ENCODE data around the gene KRT84. TPM values are rescaled to one million over a fixed set of nuclear protein-coding genes. Genes with fewer than 3 reads are reported as not detected.

Gene KRT84
- total RNA-seq, 5 donors from 2014 or later (not counting 1 experiment from before 2014, with no cell fraction given), result not detected

- no peaks in the 10 kb centered on the region for H3K4me1 Mint-ChIP-seq
- no peak overlapping the region for H3K27ac ChIP-seq (ENCODE audit: low read length)
- H3K27me3 Mint-ChIP-seq, result peaks cover 9 to 18% of the 10 kb centered on the region in 2 donors
- no peaks in the 10 kb centered on the region for H3K36me3 Mint-ChIP-seq
- no peaks in the 10 kb centered on the region for H3K36me3 ChIP-seq (ENCODE audit: control insufficient read depth in 2 of 2, extremely low read depth in 1 of 2, insufficient read depth in 1 of 2, low read length in 1 of 2)
- ChIA-PET CTCF (no interaction called here), POLR2A (interaction anchor here in 1 of 2 donors (0.7 kb wide), 1 partner anchor 96 kb away, joined by 3 read pairs; no protein-coding TSS in a partner anchor)
- H3K4me3 Mint-ChIP-seq, result no peak overlapping the region
- H3K4me1 ChIP-seq (ENCODE audit: control insufficient read depth in 1 of 2, extremely low read depth in 1 of 2, insufficient read depth in 2 of 2, low read length in 2 of 2), result no peaks in the 10 kb centered on the region
- no peak overlapping the region for H3K27ac Mint-ChIP-seq
- DNase-seq, result no peak
- H3K9me3 Mint-ChIP-seq, result no peaks in the 10 kb centered on the region
- no CpG with 5 or more reads among the region's 3 CpGs for WGBS (ENCODE audit: insufficient coverage)
- no peak overlapping the region for H3K4me3 ChIP-seq (ENCODE audit: control insufficient read depth in 1 of 2, extremely low read depth in 1 of 2, low read length in 1 of 2)
- no peaks in the 10 kb centered on the region for H3K9me3 ChIP-seq
- no peak for ATAC-seq (replicated peaks in 1 of 4)
- peaks cover 0 to 27% of the 10 kb centered on the region in 2 experiments for H3K27me3 ChIP-seq (replicated peaks in 1 of 2; ENCODE audit: control insufficient read depth in 2 of 2, extremely low read depth in 1 of 2, insufficient read depth in 2 of 2, low read length in 1 of 2)
Measured at GRCh38 chr12:52404951-52405350, 19.5 kb upstream of the KRT84 start.

DNA sequence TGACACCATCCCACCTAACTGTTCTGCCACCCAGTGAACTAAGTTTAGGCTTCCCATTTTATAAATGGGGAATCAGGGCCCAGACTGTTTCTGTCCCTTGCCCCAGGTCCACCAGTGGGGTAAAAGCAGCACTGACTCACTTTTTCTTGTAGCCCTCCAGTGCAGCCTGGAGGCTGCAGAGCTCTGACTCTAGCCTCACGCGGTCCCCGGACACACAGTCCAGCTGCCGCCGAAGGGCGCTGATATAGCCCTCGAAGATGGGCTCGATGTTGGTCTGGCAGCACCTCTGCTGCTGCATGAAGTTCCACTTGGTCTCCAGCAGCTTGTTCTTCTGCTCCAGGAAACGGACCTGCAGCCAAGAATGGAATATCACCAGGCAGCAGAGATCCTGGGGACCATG, 18.1 kb upstream of the KRT84 start:
- Histone ChIP-seq H3K4me1 (ENCODE audit: control insufficient read depth in 1 of 2, extremely low read depth in 1 of 2, insufficient read depth in 2 of 2, low read length in 2 of 2) (no peaks in the 10 kb centered on the region), H3K27ac (ENCODE audit: low read length) (no peak overlapping the region), H3K4me3 (ENCODE audit: control insufficient read depth in 1 of 2, extremely low read depth in 1 of 2, low read length in 1 of 2) (no peak overlapping the region), H3K36me3 (ENCODE audit: control insufficient read depth in 2 of 2, extremely low read depth in 1 of 2, insufficient read depth in 1 of 2, low read length in 1 of 2) (no peaks in the 10 kb centered on the region), H3K27me3 (replicated peaks in 1 of 2; ENCODE audit: control insufficient read depth in 2 of 2, extremely low read depth in 1 of 2, insufficient read depth in 2 of 2, low read length in 1 of 2) (peaks cover 0 to 38% of the 10 kb centered on the region in 2 experiments), H3K9me3 (no peaks in the 10 kb centered on the region)
- Mint-ChIP-seq H3K27ac (no peak overlapping the region), H3K4me3 (no peak overlapping the region), H3K9me3 (no peaks in the 10 kb centered on the region), H3K36me3 (no peaks in the 10 kb centered on the region), H3K27me3 (peaks cover 11 to 19% of the 10 kb centered on the region in 2 donors), H3K4me1 (no peaks in the 10 kb centered on the region)
- WGBS (ENCODE audit: insufficient coverage), result 90% methylated on average over 9 of the region's 9 CpGs
- ATAC-seq (replicated peaks in 1 of 4) (no peak), DNase-seq (no peak)
- POLR2A ChIA-PET, result no interaction called here
- CTCF ChIA-PET, result interaction anchor here in 1 of 2 donors (0.7 kb wide), 1 partner anchor 27 kb away, joined by 3 read pairs; no protein-coding TSS in a partner anchor

- no peak overlapping the region for H3K4me3 ChIP-seq (ENCODE audit: control insufficient read depth in 1 of 2, extremely low read depth in 1 of 2, low read length in 1 of 2)
- H3K9me3 ChIP-seq, result no peaks in the 10 kb centered on the region
- ATAC-seq (replicated peaks in 1 of 4) (no peak), DNase-seq (no peak)
- WGBS (ENCODE audit: insufficient coverage), result 27% methylated on average over 1 of the region's 3 CpGs
- no peaks in the 10 kb centered on the region for H3K4me1 ChIP-seq (ENCODE audit: control insufficient read depth in 1 of 2, extremely low read depth in 1 of 2, insufficient read depth in 2 of 2, low read length in 2 of 2)
- Mint-ChIP-seq H3K4me3 (no peak overlapping the region), H3K36me3 (no peaks in the 10 kb centered on the region), H3K27me3 (peaks cover 9 to 17% of the 10 kb centered on the region in 2 donors), H3K9me3 (no peaks in the 10 kb centered on the region), H3K4me1 (no peaks in the 10 kb centered on the region), H3K27ac (no peak overlapping the region)
- peaks cover 0 to 37% of the 10 kb centered on the region in 2 experiments for H3K27me3 ChIP-seq (replicated peaks in 1 of 2; ENCODE audit: control insufficient read depth in 2 of 2, extremely low read depth in 1 of 2, insufficient read depth in 2 of 2, low read length in 1 of 2)
- H3K27ac ChIP-seq (ENCODE audit: low read length), result no peak overlapping the region
- CTCF ChIA-PET, result interaction anchor here in 1 of 2 donors (0.7 kb wide), 1 partner anchor 27 kb away, joined by 3 read pairs; no protein-coding TSS in a partner anchor
- POLR2A ChIA-PET, result no interaction called here
- no peaks in the 10 kb centered on the region for H3K36me3 ChIP-seq (ENCODE audit: control insufficient read depth in 2 of 2, extremely low read depth in 1 of 2, insufficient read depth in 1 of 2, low read length in 1 of 2)
Measured at GRCh38 chr12:52402873-52403540, 17.6 kb upstream of the KRT84 start.

DNA sequence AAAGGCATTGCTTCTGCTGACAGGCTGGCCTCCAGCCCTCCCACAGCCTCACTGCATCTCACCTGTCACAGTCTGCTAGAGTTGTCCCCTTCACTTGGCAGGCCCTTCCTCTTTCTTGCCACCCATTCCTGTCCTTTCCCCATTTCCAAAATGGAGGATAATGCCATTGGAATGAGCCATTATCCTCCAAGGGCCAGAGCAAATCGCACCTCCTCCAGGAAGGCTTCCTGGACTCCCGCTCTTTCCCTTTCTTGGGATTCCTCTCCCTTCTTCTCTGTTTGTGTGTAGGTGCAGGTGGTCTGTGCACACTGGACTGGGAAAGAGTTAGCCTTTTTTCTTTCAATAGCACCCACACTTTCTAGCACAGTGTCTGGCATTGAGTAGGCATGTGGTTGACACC, 16.9 kb upstream of the KRT84 start:
- CTCF ChIA-PET, result no interaction called here
- ATAC-seq (replicated peaks in 1 of 4), result no peak
- Mint-ChIP-seq H3K4me3 (no peak overlapping the region), H3K27ac (no peak overlapping the region), H3K4me1 (no peaks in the 10 kb centered on the region), H3K36me3 (no peaks in the 10 kb centered on the region), H3K9me3 (no peaks in the 10 kb centered on the region), H3K27me3 (peaks cover 4 to 14% of the 10 kb centered on the region in 2 donors)
- POLR2A ChIA-PET, result no interaction called here
- Histone ChIP-seq H3K4me1 (ENCODE audit: control insufficient read depth in 1 of 2, extremely low read depth in 1 of 2, insufficient read depth in 2 of 2, low read length in 2 of 2) (no peaks in the 10 kb centered on the region), H3K36me3 (ENCODE audit: control insufficient read depth in 2 of 2, extremely low read depth in 1 of 2, insufficient read depth in 1 of 2, low read length in 1 of 2) (no peaks in the 10 kb centered on the region), H3K27ac (ENCODE audit: low read length) (no peak overlapping the region), H3K4me3 (ENCODE audit: control insufficient read depth in 1 of 2, extremely low read depth in 1 of 2, low read length in 1 of 2) (no peak overlapping the region), H3K9me3 (no peaks in the 10 kb centered on the region), H3K27me3 (replicated peaks in 1 of 2; ENCODE audit: control insufficient read depth in 2 of 2, extremely low read depth in 1 of 2, insufficient read depth in 2 of 2, low read length in 1 of 2) (peaks cover 0 to 33% of the 10 kb centered on the region in 2 experiments)
- WGBS (ENCODE audit: insufficient coverage), result no CpG with 5 or more reads among the region's 2 CpGs
- DNase-seq, result no peak

DNA sequence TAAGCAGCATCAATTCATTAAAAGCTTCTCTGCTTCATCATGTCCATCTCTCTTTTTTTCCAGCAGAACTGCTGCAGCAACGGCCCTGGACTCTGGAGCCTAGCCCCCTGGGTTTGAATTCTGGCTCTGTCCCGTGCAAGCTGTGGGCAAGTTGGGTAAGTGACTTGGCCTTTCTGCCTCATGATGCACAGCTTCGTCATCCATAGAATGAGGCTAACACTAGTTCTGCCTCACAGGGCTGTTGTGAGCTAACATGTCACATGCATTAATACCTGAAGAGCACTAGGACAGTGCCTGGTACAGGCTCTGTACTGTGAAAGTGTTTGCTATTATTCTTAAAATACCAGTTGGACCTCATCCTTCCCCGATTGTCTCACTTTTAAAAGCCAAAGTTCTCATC, 16.5 kb upstream of the KRT84 start:
- ChIA-PET CTCF (no interaction called here), POLR2A (no interaction called here)
- Mint-ChIP-seq H3K27ac (no peak overlapping the region), H3K36me3 (no peaks in the 10 kb centered on the region), H3K9me3 (no peaks in the 10 kb centered on the region), H3K4me1 (no peaks in the 10 kb centered on the region), H3K27me3 (peaks cover 5 to 16% of the 10 kb centered on the region in 2 donors), H3K4me3 (no peak overlapping the region)
- peaks cover 0 to 35% of the 10 kb centered on the region in 2 experiments for H3K27me3 ChIP-seq (replicated peaks in 1 of 2; ENCODE audit: control insufficient read depth in 2 of 2, extremely low read depth in 1 of 2, insufficient read depth in 2 of 2, low read length in 1 of 2)
- H3K4me3 ChIP-seq (ENCODE audit: control insufficient read depth in 1 of 2, extremely low read depth in 1 of 2, low read length in 1 of 2), result no peak overlapping the region
- ATAC-seq (replicated peaks in 1 of 4) (no peak), DNase-seq (no peak)
- no peak overlapping the region for H3K27ac ChIP-seq (ENCODE audit: low read length)
- H3K4me1 ChIP-seq (ENCODE audit: control insufficient read depth in 1 of 2, extremely low read depth in 1 of 2, insufficient read depth in 2 of 2, low read length in 2 of 2), result no peaks in the 10 kb centered on the region
- WGBS (ENCODE audit: insufficient coverage), result 53% methylated on average over 3 of the region's 4 CpGs
- no peaks in the 10 kb centered on the region for H3K9me3 ChIP-seq
- no peaks in the 10 kb centered on the region for H3K36me3 ChIP-seq (ENCODE audit: control insufficient read depth in 2 of 2, extremely low read depth in 1 of 2, insufficient read depth in 1 of 2, low read length in 1 of 2)

GRCh38 chr12:52401526-52401925, 16.1 kb upstream of the KRT84 start:
- Mint-ChIP-seq H3K27ac (no peak overlapping the region), H3K36me3 (no peaks in the 10 kb centered on the region), H3K27me3 (peaks cover 9 to 16% of the 10 kb centered on the region in 2 donors), H3K9me3 (no peaks in the 10 kb centered on the region), H3K4me1 (no peaks in the 10 kb centered on the region), H3K4me3 (no peak overlapping the region)
- H3K27ac ChIP-seq (ENCODE audit: low read length), result no peak overlapping the region
- no peaks in the 10 kb centered on the region for H3K9me3 ChIP-seq
- DNase-seq (no peak), ATAC-seq (replicated peaks in 1 of 4) (no peak)
- ChIA-PET CTCF (interaction anchor here in 1 of 2 donors (0.5 kb wide), 1 partner anchor 123 kb away, joined by 3 read pairs; no protein-coding TSS in a partner anchor), POLR2A (no interaction called here)
- 80% methylated on average over 1 of the region's 5 CpGs for WGBS (ENCODE audit: insufficient coverage)
- no peak overlapping the region for H3K4me3 ChIP-seq (ENCODE audit: control insufficient read depth in 1 of 2, extremely low read depth in 1 of 2, low read length in 1 of 2)
- H3K36me3 ChIP-seq (ENCODE audit: control insufficient read depth in 2 of 2, extremely low read depth in 1 of 2, insufficient read depth in 1 of 2, low read length in 1 of 2), result no peaks in the 10 kb centered on the region
- no peaks in the 10 kb centered on the region for H3K4me1 ChIP-seq (ENCODE audit: control insufficient read depth in 1 of 2, extremely low read depth in 1 of 2, insufficient read depth in 2 of 2, low read length in 2 of 2)
- H3K27me3 ChIP-seq (replicated peaks in 1 of 2; ENCODE audit: control insufficient read depth in 2 of 2, extremely low read depth in 1 of 2, insufficient read depth in 2 of 2, low read length in 1 of 2), result peaks cover 0 to 34% of the 10 kb centered on the region in 2 experiments

Measured in T-cell (primary cell).